Nasal cavity respiratory epithelium epithelial cell of viscerocranial mucosa (primary cell): ENCODE measurements around the gene ZNF511. TPM values are rescaled to one million over a fixed set of nuclear protein-coding genes. Genes with fewer than 3 reads are reported as not detected.

Source experiments
- total RNA-seq: library from RNA; depleted of rRNA; stranded (reverse); fragments of >200 nt; gene quantifications from 2 replicates; pipeline ENCODE4 v1.2.3, GENCODE V29; 2014

The ZNF511 gene
- total RNA-seq, result 11.3 and 11.9 TPM in 2 replicates

GRCh38 chr10:133308421-133309099 is at the start of gene ZNF511, which contains the start of gene TUBGCP2:
ZNF511 (plus strand) TSS chr10:133308914; CDS start chr10:133308944, 30 bp downstream.
TUBGCP2 (minus strand) TSS chr10:133308872; CDS start chr10:133302941, 5,931 bp downstream.

GRCh38 chr10:133276435-133277201 is 32.1 kb upstream of the ZNF511 start, which contains the start of gene ADAM8:
ADAM8 (minus strand) TSS chr10:133276868; CDS start chr10:133276817, 51 bp downstream.

GRCh38 chr10:133336577-133337369 is 28.1 kb downstream of the ZNF511 start, which contains the start of gene CALY:
CALY (minus strand) TSS chr10:133336896; CDS start chr10:133328989, 7,907 bp downstream.

GRCh38 chr10:133357285-133358161 is 48.8 kb downstream of the ZNF511 start, which contains the start of gene FUOM:
FUOM (minus strand) TSS chr10:133358019; CDS start chr10:133358007, 12 bp downstream.

Other genes with a start within 250 kb of the ZNF511 start
- not detected in 2 replicates for gene ADGRA1, start 221.0 kb upstream of the ZNF511 start, total RNA-seq
- gene KNDC1, start 148.7 kb upstream of the ZNF511 start, total RNA-seq, result under 0.01 and 0.07 TPM in 2 replicates
- gene UTF1, start 78.7 kb upstream of the ZNF511 start, total RNA-seq, result not detected in 2 replicates
- not detected in 2 replicates for gene VENTX, start 71.1 kb upstream of the ZNF511 start, total RNA-seq
- gene ADAM8, start 32.0 kb upstream of the ZNF511 start, total RNA-seq, result 26.5 and 147 TPM in 2 replicates
- gene TUBGCP2, start within 50 bp of the ZNF511 start, total RNA-seq, result 35.2 and 55.2 TPM in 2 replicates
- not detected in 2 replicates for gene CALY, start 28.0 kb downstream of the ZNF511 start, total RNA-seq
- gene PRAP1, start 38.5 kb downstream of the ZNF511 start, total RNA-seq, result not detected in 2 replicates
- gene FUOM, start 49.1 kb downstream of the ZNF511 start, total RNA-seq, result 2.8 and 11.3 TPM in 2 replicates
- gene ECHS1, start 64.4 kb downstream of the ZNF511 start, total RNA-seq, result 45.8 and 52.6 TPM in 2 replicates
- gene PAOX, start 70.3 kb downstream of the ZNF511 start, total RNA-seq, result 3.9 and 6.8 TPM in 2 replicates
- 16.7 and 29.1 TPM in 2 replicates for gene MTG1, start 85.2 kb downstream of the ZNF511 start, total RNA-seq
- gene SPRN, start 115.7 kb downstream of the ZNF511 start, total RNA-seq, result not detected in 2 replicates
- gene SCART1, start 145.0 kb downstream of the ZNF511 start, total RNA-seq, result 0.34 and 0.64 TPM in 2 replicates
- 0.93 and 1.7 TPM in 2 replicates for gene CYP2E1, start 218.4 kb downstream of the ZNF511 start, total RNA-seq